Ecto neural progenitor cell (in vitro differentiated cells): ENCODE data around the gene JAKMIP1.

Experiments used
- DNase-seq: peaks from one replicate; pipeline ENCODE4 v3.0.0-alpha.2; 2018; ENCODE audit warnings: low spot score

JAKMIP1 gene

GRCh38 chr4:6042293-6043063 is 157.9 kb downstream of the JAKMIP1 start:
- no peak for DNase-seq

- DNase-seq: no peak
Measured at GRCh38 chr4:6041800-6042199, 158.5 kb downstream of the JAKMIP1 start.

GRCh38 chr4:6038711-6039110 is 161.6 kb downstream of the JAKMIP1 start:
- DNase-seq: no peak

- DNase-seq: no peak
Measured at GRCh38 chr4:6035786-6036185, 164.6 kb downstream of the JAKMIP1 start.

- DNase-seq: no peak
Measured at GRCh38 chr4:6033381-6033780, 167.0 kb downstream of the JAKMIP1 start.

GRCh38 chr4:6032249-6033244 is 167.8 kb downstream of the JAKMIP1 start:
- no peak for DNase-seq

- no peak for DNase-seq
Measured at GRCh38 chr4:6031846-6032245, 168.5 kb downstream of the JAKMIP1 start.

GRCh38 chr4:6030679-6031078 is 169.7 kb downstream of the JAKMIP1 start:
- no peak for DNase-seq

- no peak for DNase-seq
Measured at GRCh38 chr4:6029254-6029653, 171.1 kb downstream of the JAKMIP1 start.

GRCh38 chr4:6028168-6028567 is 172.2 kb downstream of the JAKMIP1 start:
- no peak for DNase-seq

GRCh38 chr4:6027392-6027791 is 173.0 kb downstream of the JAKMIP1 start:
- no peak for DNase-seq

- no peak for DNase-seq
Measured at GRCh38 chr4:6024313-6024960, 175.9 kb downstream of the JAKMIP1 start.

GRCh38 chr4:6023731-6024130 is 176.6 kb downstream of the JAKMIP1 start:
- DNase-seq: no peak

- DNase-seq: no peak
Measured at GRCh38 chr4:6022607-6023288, 177.6 kb downstream of the JAKMIP1 start.

GRCh38 chr4:6021831-6022606 is 178.3 kb downstream of the JAKMIP1 start:
- no peak for DNase-seq

GRCh38 chr4:6020613-6021012 is 179.7 kb downstream of the JAKMIP1 start:
- no peak for DNase-seq

GRCh38 chr4:6019316-6020263 is 180.8 kb downstream of the JAKMIP1 start:
- DNase-seq: peak; percentile 81

GRCh38 chr4:6018331-6018730 is 182.0 kb downstream of the JAKMIP1 start, which contains the start of gene C4orf50:
Gene C4orf50, minus strand, starts transcription at chr4:6018431.
- no peak for DNase-seq

GRCh38 chr4:6017800-6018199 is 182.5 kb downstream of the JAKMIP1 start:
- DNase-seq: no peak

- DNase-seq: no peak
Measured at GRCh38 chr4:6017030-6017429, 183.3 kb downstream of the JAKMIP1 start.
